Astrocyte of the cerebellum (primary cell): ENCODE data around the gene SULF2.

Experiments used
- DNase-seq: peaks from one replicate; pipeline ENCODE4 v3.0.0-alpha.2; 2011; ENCODE audit warnings: low read depth
- H3K4me3 ChIP-seq: 2 replicates; pipeline ENCODE4 v1.5.1; 2011; ENCODE audit warnings: mild to moderate bottlenecking, low read depth, low read length, moderate library complexity
- CTCF ChIP-seq: IDR thresholded peaks from 2 replicates; pipeline ENCODE4 v1.5.1; 2012; ENCODE audit warnings: low read length, low read depth, moderate library complexity, mild to moderate bottlenecking; ENCODE audit errors: missing control alignments
- in situ Hi-C: cut with HindIII; loops from 2 replicates; pipeline ENCODE4 v1.10.0; 2017; ENCODE audit warnings: low sequenced_read_pairs

SULF2 gene

DNA sequence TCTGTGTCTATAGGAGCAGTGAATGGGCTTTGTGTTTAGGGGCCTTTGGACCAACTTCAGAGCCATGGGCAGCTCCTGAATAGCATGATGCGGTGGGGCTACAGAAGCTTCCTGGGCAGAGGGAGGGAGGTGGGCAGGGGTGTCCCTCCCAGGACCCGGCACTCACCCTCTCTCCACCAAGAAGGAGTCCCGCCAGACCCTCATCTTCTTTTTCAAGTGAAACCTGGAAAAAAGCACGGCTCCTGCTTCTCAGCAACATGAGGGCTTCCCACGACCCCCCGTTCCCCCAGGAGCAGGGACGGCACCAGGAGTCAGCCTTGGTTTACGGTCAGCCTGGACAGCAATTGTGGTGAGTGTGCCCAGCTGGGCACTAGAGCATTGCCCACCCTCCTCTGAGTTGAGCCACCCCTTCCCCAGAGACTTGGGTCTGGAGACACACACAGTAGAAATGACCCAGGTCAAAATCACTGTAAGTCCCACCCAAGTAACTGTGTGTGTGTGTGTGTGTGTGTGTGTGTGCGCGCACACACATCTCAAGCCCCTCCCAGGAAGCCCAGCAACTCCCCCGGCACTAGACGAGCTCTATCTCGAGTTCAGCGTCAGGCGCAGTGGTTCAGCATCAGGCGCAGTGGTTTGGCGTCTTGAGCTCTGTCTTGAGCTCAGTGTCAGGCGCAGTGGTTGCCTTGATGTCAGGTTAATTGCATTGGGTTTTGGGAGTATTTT is 108.2 kb downstream of the SULF2 start:
- no peak for DNase-seq
- no peak overlapping the region for H3K4me3 ChIP-seq
- in situ Hi-C loops = loop anchor here (5.0 to 10.0 kb wide), 3 partner anchors 98 to 945 kb away; no protein-coding TSS in a partner anchor
- no peak for TF ChIP-seq CTCF

- in situ Hi-C loops = loop anchor here (5.0 to 10.0 kb wide), 3 partner anchors 99 to 946 kb away; no protein-coding TSS in a partner anchor
- no peak for DNase-seq
- H3K4me3 ChIP-seq = no peak overlapping the region
- TF ChIP-seq CTCF = no peak
These were observed 109.0 kb downstream of the SULF2 start for GRCh38 chr20:47676219-47676721.

- no peak overlapping the region for H3K4me3 ChIP-seq
- in situ Hi-C loops = loop anchor here (5.0 to 10.0 kb wide), 3 partner anchors 99 to 947 kb away; no protein-coding TSS in a partner anchor
- no peak for TF ChIP-seq CTCF
- DNase-seq = no peak
These were observed 109.8 kb downstream of the SULF2 start for GRCh38 chr20:47675190-47676142.

GRCh38 chr20:47674686-47675085 is 110.6 kb downstream of the SULF2 start:
- TF ChIP-seq CTCF = no peak
- no peak for DNase-seq
- in situ Hi-C loops = loop anchor here (5.0 to 10.0 kb wide), 3 partner anchors 100 to 948 kb away; no protein-coding TSS in a partner anchor
- no peak overlapping the region for H3K4me3 ChIP-seq

GRCh38 chr20:47674145-47674544 is 111.1 kb downstream of the SULF2 start:
- DNase-seq = no peak
- no peak for TF ChIP-seq CTCF
- H3K4me3 ChIP-seq = no peak overlapping the region
- in situ Hi-C loops = loop anchor here (10.0 kb wide), 2 partner anchors 101 to 621 kb away; no protein-coding TSS in a partner anchor

GRCh38 chr20:47673671-47673955 is 111.7 kb downstream of the SULF2 start:
- DNase-seq = no peak
- in situ Hi-C loops = loop anchor here (10.0 kb wide), 2 partner anchors 101 to 621 kb away; no protein-coding TSS in a partner anchor
- no peak overlapping the region for H3K4me3 ChIP-seq
- no peak for TF ChIP-seq CTCF
